Measurements from ENCODE around the gene TRAM2.
"Not testable (repeated sequence)": the region's sequence is repeated elsewhere in the genome, so short reads cannot be mapped to it uniquely, and the experiment has no call there.

TRAM2 gene

GRCh38 chr6:52495922-52496321 is 80.9 kb downstream of the TRAM2 start:
- no peak for DNase-seq

- no peak for DNase-seq
Observed at GRCh38 chr6:52494298-52495072, 82.4 kb downstream of the TRAM2 start.

- DNase-seq: no peak
Observed at GRCh38 chr6:52493669-52494068, 83.2 kb downstream of the TRAM2 start.

- DNase-seq: no peak
Observed at GRCh38 chr6:52491203-52492069, 85.4 kb downstream of the TRAM2 start.

- DNase-seq: no peak
Observed at GRCh38 chr6:52489881-52490280, 87.0 kb downstream of the TRAM2 start.

- no peak for DNase-seq
Observed at GRCh38 chr6:52483671-52484003, 93.2 kb downstream of the TRAM2 start.

- no peak for DNase-seq
Observed at GRCh38 chr6:52482903-52483670, 93.8 kb downstream of the TRAM2 start.

- DNase-seq: no peak
Observed at GRCh38 chr6:52475307-52475706, 101.6 kb downstream of the TRAM2 start.

GRCh38 chr6:52474173-52474572 is 102.7 kb downstream of the TRAM2 start:
- DNase-seq: no peak

- not testable (repeated sequence) for DNase-seq
Observed at GRCh38 chr6:52461194-52461593, 115.7 kb downstream of the TRAM2 start.

GRCh38 chr6:52457096-52457495 is 119.8 kb downstream of the TRAM2 start:
- DNase-seq: no peak

- DNase-seq: no peak
Observed at GRCh38 chr6:52454556-52454955, 122.3 kb downstream of the TRAM2 start.
